Astrocyte of the cerebellum (primary cell): Measurements from ENCODE around the gene LTK.

Experiments
- DNase-seq: peaks from one replicate; pipeline ENCODE4 v3.0.0-alpha.2; 2011; ENCODE audit warnings: low read depth
- H3K4me3 ChIP-seq: 2 replicates; pipeline ENCODE4 v1.5.1; 2011; ENCODE audit warnings: mild to moderate bottlenecking, low read depth, low read length, moderate library complexity
- CTCF ChIP-seq: IDR thresholded peaks from 2 replicates; pipeline ENCODE4 v1.5.1; 2012; ENCODE audit warnings: low read length, low read depth, moderate library complexity, mild to moderate bottlenecking; ENCODE audit errors: missing control alignments
- in situ Hi-C: cut with HindIII; loops from 2 replicates; pipeline ENCODE4 v1.10.0; 2017; ENCODE audit warnings: low sequenced_read_pairs

LTK gene

GRCh38 chr15:41483519-41483918 is 30.1 kb downstream of the LTK start:
- TF ChIP-seq CTCF = no peak
- in situ Hi-C loops = no loop called here
- DNase-seq = no peak
- no peak overlapping the region for H3K4me3 ChIP-seq

- no peak for DNase-seq
These were observed 30.5 kb downstream of the LTK start for GRCh38 chr15:41483115-41483514.

GRCh38 chr15:41482110-41482877 is 31.3 kb downstream of the LTK start:
- no peak for TF ChIP-seq CTCF
- in situ Hi-C loops = no loop called here
- DNase-seq = no peak
- H3K4me3 ChIP-seq = no peak overlapping the region

More at GRCh38 chr15:41483115-41483514, 30.5 kb downstream of the LTK start:
- H3K4me3 ChIP-seq = no peak overlapping the region
- no peak for TF ChIP-seq CTCF
- in situ Hi-C loops = no loop called here

- no peak for TF ChIP-seq CTCF
- no peak overlapping the region for H3K4me3 ChIP-seq
- in situ Hi-C loops = no loop called here
- no peak for DNase-seq
These were observed 33.1 kb downstream of the LTK start for GRCh38 chr15:41480396-41481140.

GRCh38 chr15:41476416-41477048 is 37.1 kb downstream of the LTK start:
- no peak overlapping the region for H3K4me3 ChIP-seq
- TF ChIP-seq CTCF = no peak
- no peak for DNase-seq
- in situ Hi-C loops = no loop called here

GRCh38 chr15:41474941-41475340 is 38.7 kb downstream of the LTK start:
- no peak for TF ChIP-seq CTCF
- DNase-seq = no peak
- no peak overlapping the region for H3K4me3 ChIP-seq
- in situ Hi-C loops = no loop called here
